Amniotic stem cell (primary cell): ENCODE measurements around the gene TMEM37.
"Not testable (repeated sequence)": the region's sequence is repeated elsewhere in the genome, so short reads cannot be mapped to it uniquely, and the experiment has no call there.

Source experiments
- DNase-seq: peaks from one replicate; lab custom pipeline; 2025; lab: John Stamatoyannopoulos, UW

The TMEM37 gene

GRCh38 chr2:119431155-119431975 is at the start of gene TMEM37:
Gene TMEM37, plus strand, starts transcription at chr2:119431854. Its CDS starts 50 bp downstream, at chr2:119431904.
- peak; percentile 0 for DNase-seq

DNA sequence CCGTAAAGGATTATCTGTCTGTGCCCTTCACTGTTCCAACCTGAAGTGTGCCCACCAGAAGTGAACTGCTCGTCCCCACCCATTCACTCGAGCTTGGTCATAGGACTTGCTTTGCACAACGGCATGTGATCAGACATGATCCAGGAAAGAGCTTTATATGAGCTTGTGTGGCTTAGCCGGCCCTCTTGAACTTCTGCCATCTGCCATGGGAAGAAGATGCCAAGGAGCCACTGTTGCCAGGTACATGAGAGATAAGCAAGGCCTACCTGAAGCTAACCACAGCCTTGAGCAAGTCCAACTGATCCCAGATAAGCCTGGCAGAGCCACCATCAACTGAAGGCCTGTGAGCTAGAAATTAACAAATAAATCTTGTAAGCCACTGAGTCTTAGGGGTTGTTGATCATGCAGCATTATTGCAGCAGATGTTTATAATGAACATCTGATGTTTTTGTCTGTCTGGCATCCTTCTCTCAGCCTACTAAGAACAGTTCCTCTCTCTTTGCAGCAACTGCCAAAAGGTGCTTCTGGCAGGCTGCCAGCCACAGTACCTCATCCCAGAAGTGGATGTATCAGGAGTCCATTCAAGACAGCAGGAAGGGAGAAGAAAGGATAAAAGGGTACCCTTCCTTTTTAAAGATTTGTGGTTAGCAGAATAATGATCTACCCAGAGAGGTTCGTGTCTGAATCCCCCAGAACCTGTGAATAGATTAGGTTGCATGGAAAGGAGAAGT is 48.1 kb upstream of the TMEM37 start:
- DNase-seq: no peak

- DNase-seq: no peak
These were observed 46.7 kb upstream of the TMEM37 start for GRCh38 chr2:119384971-119385370.

DNA sequence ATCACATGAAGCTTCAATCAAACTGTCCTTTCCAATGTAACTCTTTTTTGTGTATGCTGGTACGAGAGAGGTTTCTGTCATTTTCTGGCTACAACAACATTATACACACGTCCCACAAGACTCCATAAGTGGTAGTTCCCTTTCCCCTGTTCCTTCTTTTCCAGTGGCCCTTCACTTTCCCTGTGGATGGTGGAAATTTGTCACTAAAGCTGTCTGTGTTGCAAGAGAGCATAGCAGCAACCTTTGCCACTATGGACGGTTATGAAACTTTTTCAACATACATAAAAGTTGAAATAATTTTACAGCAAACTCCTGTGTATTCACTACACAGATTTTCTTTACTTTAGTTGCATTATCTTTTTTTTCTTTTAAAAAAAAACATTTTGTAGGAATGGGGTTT is 46.2 kb upstream of the TMEM37 start:
- no peak for DNase-seq

- DNase-seq: no peak
These were observed 44.1 kb upstream of the TMEM37 start for GRCh38 chr2:119387381-119388129.

- no peak for DNase-seq
These were observed 41.9 kb upstream of the TMEM37 start for GRCh38 chr2:119389615-119390306.

DNA sequence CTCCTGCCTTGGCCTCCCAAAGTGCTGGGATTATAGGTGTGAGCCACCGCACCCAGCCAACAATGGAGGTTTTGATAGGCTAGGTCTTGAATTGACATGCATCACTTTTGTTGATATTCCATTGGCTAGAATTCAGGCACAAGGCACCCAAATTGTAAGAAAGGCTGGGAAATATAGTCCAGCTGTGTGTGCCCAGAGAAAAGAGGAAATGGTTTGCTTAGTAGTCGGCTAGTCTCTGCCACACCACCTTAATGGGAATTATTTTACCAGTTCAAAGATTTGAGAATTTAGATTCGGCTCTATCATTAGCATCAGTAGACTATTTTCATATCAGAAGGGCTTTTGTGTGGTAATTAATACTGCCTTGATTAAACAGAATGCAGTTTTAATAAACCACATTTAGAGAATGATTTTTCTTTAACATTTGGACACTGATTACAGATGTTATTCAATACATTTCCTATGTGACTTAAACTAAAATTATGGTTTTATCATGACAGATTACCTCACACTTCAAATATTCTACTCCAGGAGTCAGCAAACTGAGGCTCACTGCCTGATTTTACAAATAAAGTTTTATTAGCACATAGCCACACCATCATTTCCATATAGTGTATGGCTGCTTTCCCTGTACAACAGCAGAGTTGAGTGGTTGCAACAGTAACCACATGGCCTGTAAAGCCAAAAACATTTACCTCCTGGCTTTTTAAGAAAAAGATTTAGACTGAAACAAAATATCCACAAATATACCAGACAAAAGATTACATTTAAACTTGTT is 37.5 kb upstream of the TMEM37 start:
- no peak for DNase-seq

DNA sequence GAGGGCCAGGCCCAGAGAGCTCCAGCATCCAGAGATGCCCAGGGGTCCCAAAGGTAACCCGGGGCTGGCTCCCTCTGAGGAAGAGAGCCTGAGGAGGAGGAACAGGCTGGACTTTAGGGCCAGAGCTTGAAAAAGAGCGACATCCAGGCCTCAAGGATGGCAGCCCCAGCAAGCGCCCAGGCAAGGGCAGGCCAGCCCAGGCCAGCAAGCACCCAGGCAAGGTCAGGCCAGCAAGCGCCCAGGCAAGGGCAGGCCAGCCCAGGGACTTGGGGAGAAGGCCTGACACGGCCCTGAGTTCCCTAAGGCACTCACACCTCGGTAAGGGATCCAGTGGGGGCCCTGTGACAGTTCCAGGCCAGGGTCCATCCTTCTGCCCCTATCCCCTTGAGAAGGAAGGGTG is 34.5 kb upstream of the TMEM37 start:
- DNase-seq: no peak

GRCh38 chr2:119402106-119402505 is 29.5 kb upstream of the TMEM37 start:
- no peak for DNase-seq

DNA sequence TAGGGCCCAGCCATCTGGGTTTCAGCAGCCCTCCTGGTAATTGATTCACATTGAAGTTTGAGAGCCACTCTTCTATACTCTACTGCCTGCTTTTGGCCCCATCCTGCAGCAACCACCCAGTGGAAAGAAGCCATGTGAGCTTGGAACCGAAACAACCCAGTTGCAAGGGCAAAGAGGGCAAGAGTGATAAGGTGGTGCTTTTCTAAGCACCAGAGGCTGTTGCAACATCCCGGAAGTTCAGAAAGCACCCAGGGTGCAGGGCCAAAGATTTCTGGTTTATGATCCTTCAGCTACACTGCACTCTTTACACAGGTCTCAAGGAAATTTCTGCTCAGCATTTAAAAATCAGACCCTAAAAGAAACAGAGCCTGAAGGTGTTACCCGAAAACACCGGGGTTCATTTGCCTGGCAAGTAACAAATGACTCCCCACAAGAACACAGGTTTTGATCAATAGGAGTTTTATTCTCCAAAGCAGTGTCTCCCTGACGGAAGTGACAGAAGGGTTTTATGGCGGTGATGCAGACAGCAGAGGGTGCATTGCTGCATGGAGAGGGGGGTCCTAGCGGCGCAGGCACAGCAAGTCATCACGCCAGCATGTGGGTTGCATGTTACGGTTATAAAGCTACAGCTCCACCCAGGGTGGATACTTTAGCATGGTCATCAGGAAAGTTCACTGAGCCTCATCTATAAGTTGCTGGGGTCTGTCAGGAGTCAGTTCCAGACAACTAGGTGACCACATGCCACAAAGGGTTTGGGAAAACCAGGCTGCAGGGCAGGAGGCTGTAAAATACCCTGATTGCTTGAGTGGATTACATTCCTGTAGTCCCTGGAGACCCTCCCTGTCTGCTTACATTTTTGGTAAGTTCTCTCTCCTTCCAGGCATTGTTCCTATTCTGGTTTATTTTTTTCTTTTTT is 28.8 kb upstream of the TMEM37 start:
- no peak for DNase-seq

DNA sequence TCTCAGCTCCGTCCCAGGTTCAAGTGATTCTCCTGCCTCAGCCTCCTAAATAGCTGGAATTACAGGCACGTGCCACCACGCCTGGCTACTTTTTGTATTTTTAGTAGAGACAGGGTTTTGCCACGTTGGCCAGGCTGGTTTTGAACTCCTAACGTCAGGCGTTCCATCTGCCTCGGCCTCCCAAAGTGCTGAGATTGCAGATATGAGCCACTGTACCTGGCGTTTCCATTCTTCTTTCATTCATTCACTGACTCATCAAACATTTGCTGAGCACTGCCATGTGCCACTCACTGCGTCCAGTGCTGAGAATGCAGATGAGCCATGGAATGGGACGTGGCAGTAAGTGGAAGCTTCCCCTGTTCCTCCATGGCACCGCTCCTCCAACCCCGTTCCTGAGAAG is 28.0 kb upstream of the TMEM37 start:
- not testable (repeated sequence) for DNase-seq

DNA sequence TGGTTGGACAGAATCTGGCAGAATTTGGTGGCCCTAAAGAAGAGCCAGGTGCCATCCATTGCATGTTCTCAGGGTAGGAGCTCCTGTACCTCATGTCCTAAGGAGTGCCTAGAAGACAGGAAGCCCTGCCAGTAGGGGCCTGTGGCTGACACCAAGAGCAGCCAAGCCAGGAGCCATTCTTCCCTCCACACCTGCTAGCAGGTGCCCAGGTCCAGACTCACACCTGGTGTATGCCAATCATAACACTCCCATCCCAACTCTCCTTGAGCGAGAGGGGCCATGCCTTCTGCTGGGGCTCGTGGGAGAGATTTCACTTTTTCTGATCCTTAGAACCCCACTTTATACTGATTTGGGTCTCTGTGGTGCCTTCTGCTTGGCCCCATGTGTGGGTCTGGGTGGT is 26.5 kb upstream of the TMEM37 start:
- DNase-seq: no peak

DNA sequence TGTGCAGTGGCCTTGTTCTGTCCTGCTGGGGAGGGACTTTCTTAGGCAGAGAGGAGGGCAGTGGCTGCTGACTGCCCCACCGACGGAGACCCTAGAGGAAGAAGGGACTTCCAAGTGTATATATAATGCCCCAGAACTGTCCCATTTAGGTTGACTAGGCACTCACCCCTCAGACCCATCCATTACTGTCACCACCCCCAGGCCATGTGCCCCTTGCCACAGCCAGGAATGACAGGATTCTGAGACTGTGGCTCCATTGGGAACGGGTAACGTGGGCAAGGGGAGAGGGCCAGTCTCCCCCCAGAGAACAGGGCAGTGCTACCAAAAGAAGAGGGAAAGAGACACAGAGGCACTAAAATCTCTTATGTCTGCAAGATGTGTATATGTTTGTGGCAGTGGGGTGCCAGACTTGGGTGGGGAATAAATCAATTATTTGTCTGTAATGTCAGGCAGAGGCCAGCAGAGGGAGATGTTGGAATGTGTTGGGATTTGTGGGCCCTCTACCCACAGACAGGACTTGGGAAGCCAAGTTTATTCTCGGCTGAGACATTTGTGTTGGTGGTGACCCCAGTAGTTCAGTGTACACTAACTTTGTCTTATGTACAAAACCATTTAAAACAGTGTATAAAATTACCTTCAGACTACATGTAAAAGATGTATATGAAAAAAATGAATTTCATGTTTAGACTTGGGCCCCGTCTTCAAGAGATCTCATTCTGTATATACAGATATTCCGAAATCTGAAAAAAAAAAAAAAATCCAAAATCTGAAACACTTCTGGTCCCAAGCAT is 24.0 kb upstream of the TMEM37 start:
- DNase-seq: peak; percentile 24

DNA sequence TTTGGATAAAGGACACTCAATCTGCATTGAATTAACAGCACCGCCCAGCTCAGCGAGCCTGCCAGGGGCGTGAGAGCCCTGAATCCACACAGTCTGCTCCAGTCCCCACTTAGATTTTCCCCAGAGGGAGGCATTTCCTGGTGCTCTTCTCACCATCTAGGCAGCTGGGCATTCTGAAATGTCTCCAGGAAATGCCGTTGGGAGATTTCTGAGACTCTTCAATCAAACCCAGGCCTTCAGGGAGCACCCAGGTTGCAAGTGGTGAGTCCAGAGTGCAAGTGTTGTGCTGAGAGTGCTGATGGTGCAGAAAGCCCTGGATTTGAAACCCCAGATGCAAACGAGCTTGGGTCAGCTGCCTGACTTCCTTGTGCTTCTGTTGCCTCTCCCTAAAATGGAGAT is 23.4 kb upstream of the TMEM37 start:
- DNase-seq: no peak

DNA sequence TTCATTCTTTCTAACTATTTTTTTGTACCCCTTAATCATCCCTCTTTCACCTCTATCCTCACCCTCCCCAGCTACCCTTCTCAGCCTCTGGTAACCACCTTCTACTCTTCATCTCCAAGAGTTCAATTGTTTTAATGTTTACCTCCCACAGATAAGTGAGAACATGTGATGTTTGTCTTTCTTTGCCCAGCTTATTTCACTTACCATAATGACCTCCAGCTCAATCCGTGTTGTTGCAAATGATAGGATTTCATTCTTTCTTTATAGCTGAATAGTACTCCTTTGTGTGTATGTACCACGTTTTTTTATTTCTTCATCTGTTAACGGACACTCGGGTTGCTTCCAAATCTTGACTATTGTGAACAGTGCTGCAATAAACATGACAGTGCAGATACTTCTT is 22.1 kb upstream of the TMEM37 start:
- DNase-seq: no peak

DNA sequence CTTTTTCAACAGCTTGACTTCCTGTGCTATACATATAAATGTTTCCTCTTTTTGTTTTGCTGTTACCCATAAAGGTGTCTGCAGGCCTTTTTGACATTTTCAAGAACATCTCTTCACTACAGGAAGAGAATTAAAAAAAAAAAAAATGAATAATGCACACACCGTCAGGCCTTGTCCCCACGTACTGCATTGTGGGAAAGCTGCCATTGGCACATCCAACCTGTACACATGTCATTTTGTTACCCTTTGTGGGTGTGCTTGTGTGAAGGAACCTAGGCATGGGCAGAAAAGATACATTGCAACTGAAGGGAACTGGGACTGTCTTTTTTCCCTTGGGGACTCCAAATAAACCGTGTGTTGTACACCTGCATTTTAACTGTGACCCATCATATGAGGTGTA is 16.8 kb upstream of the TMEM37 start:
- DNase-seq: no peak

DNA sequence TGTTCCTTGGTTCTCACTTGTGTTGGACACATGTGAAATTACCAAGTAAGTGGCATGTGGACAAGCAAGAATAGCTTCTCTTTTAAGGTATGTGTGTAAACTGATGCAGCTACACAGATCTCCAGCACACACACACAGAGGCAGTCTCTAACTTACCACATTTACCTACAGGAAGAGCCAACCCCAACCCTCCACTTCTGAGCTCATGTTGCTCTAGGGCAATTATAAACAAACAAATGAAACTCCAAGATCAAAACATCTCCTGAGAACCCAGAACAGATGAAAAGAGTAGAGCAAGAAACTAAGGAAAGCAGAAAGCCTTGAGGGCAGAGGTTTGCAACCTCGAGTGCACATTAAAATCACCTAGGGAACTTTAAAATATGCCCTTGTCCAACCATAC is 16.0 kb upstream of the TMEM37 start:
- DNase-seq: no peak

GRCh38 chr2:119416299-119416923 is 15.2 kb upstream of the TMEM37 start:
- DNase-seq: no peak

- DNase-seq: no peak
These were observed 13.7 kb upstream of the TMEM37 start for GRCh38 chr2:119417908-119418307.
